PFSK-1 (cell line): ENCODE measurements around the gene FOXI3.

Experiments used
- POLR2AphosphoS5 ChIP-seq: IDR thresholded peaks from 2 replicates; pipeline ENCODE4 v1.6.1; 2012; ENCODE audit warnings: low read depth, mild to moderate bottlenecking, control low read depth, low read length, moderate library complexity
- TAF1 ChIP-seq: IDR thresholded peaks from 2 replicates; pipeline ENCODE4 v1.6.1; 2012; ENCODE audit warnings: low read length, control low read depth, borderline replicate concordance; ENCODE audit not compliant: insufficient read depth

GRCh38 chr2:88464153-88464552 is 11.7 kb upstream of the FOXI3 start:
- no peak for TF ChIP-seq POLR2AphosphoS5
- no peak for TF ChIP-seq TAF1
